ENCODE data around the gene MIS12. TPM values are rescaled to one million over a fixed set of nuclear protein-coding genes. Genes with fewer than 3 reads are reported as not detected.

MIS12 gene
- total RNA-seq, 1 experiment from 2014 or later, result 11.5 TPM

GRCh38 chr17:5508810-5509209 lies 22.4 kb downstream of the MIS12 start:
- Histone ChIP-seq H3K4me3 (ENCODE audit: low read depth in 2 of 2, low read length in 2 of 2) (no peak overlapping the region), H3K36me3 (ENCODE audit: control insufficient read depth, insufficient read depth, low read length) (no peaks in the 10 kb centered on the region), H3K9me3 (ENCODE audit: control insufficient read depth, insufficient read depth, low read depth, low read length) (no peaks in the 10 kb centered on the region), H3K4me1 (ENCODE audit: control insufficient read depth, insufficient read depth, low read length) (no peaks in the 10 kb centered on the region), H3K27ac (ENCODE audit: low read length) (no peak overlapping the region), H3K27me3 (ENCODE audit: control insufficient read depth, insufficient read depth, low read length) (no peaks in the 10 kb centered on the region)
- BruUV-seq (replicated peaks), result no TSS peak
- POLR2A ChIA-PET, result no interaction called here
- DNase-seq (ENCODE audit: low read depth, low spot score) (no peak), ATAC-seq (no peak)
- TF ChIP-seq POLR2AphosphoS5 (IDR thresholded peaks at IDR 0.05; ENCODE audit: low read depth, low read length), result no peak
- TF ChIP-seq TCF7L2 (IDR thresholded peaks at IDR 0.05; ENCODE audit: low read depth, low read length), result no peak
- TF ChIP-seq CTCF (IDR thresholded peaks at IDR 0.05), result no peak
- no peak for TF ChIP-seq SIN3A (IDR thresholded peaks at IDR 0.05; ENCODE audit: borderline replicate concordance, insufficient read depth, low read depth, low read length)
- TF ChIP-seq REST (IDR thresholded peaks at IDR 0.05; ENCODE audit: insufficient read depth in 1 of 2, low read depth in 2 of 2, low read length in 1 of 2), result no peak
- in situ Hi-C loops (cut with HindIII; ENCODE audit: low pct_unique_long_range_greater_than_20kb, low sequenced_read_pairs), result no loop called here
- intact Hi-C loops (cut with micrococcal nuclease; ENCODE audit: unreplicated experiment), result no loop called here
- CTCF ChIA-PET, result no interaction called here

GRCh38 chr17:5509482-5509881 lies 23.1 kb downstream of the MIS12 start:
- Histone ChIP-seq H3K36me3 (ENCODE audit: control insufficient read depth, insufficient read depth, low read length) (no peaks in the 10 kb centered on the region), H3K27me3 (ENCODE audit: control insufficient read depth, insufficient read depth, low read length) (no peaks in the 10 kb centered on the region), H3K4me3 (ENCODE audit: low read depth in 2 of 2, low read length in 2 of 2) (no peak overlapping the region), H3K27ac (ENCODE audit: low read length) (no peak overlapping the region), H3K4me1 (ENCODE audit: control insufficient read depth, insufficient read depth, low read length) (no peaks in the 10 kb centered on the region), H3K9me3 (ENCODE audit: control insufficient read depth, insufficient read depth, low read depth, low read length) (no peaks in the 10 kb centered on the region)
- ChIA-PET CTCF (no interaction called here), POLR2A (no interaction called here)
- no peak for DNase-seq (ENCODE audit: low read depth, low spot score)
- no peak for TF ChIP-seq TCF7L2 (IDR thresholded peaks at IDR 0.05; ENCODE audit: low read depth, low read length)
- no peak for TF ChIP-seq POLR2AphosphoS5 (IDR thresholded peaks at IDR 0.05; ENCODE audit: low read depth, low read length)
- TF ChIP-seq REST (IDR thresholded peaks at IDR 0.05; ENCODE audit: insufficient read depth in 1 of 2, low read depth in 2 of 2, low read length in 1 of 2), result no peak
- no peak for TF ChIP-seq SIN3A (IDR thresholded peaks at IDR 0.05; ENCODE audit: borderline replicate concordance, insufficient read depth, low read depth, low read length)
- no peak for TF ChIP-seq CTCF (IDR thresholded peaks at IDR 0.05)
- ATAC-seq, result no peak
- in situ Hi-C loops (cut with HindIII; ENCODE audit: low pct_unique_long_range_greater_than_20kb, low sequenced_read_pairs) (no loop called here), intact Hi-C loops (cut with micrococcal nuclease; ENCODE audit: unreplicated experiment) (no loop called here)
- BruUV-seq (replicated peaks), result no TSS peak

Data from Panc1 (cell line).